ENCODE results near the gene P2RY2.

GRCh38 chr11:73265278-73265810 is 47.3 kb downstream of the P2RY2 start:
- TF ChIP-seq SP1 (IDR thresholded peaks at IDR 0.05; ENCODE audit: low read depth) (no peak), POLR2A (IDR thresholded peaks at IDR 0.05; ENCODE audit: borderline replicate concordance, extremely low read depth, insufficient read depth, insufficient read length) (no peak), EZH2 (IDR thresholded peaks at IDR 0.05) (no peak), RAD21 (IDR thresholded peaks at IDR 0.05; ENCODE audit: low read depth) (no peak), POLR2AphosphoS5 (IDR thresholded peaks at IDR 0.05; ENCODE audit: low read depth, low read length) (no peak), YY1 (IDR thresholded peaks at IDR 0.05; ENCODE audit: extremely low read depth, insufficient replicate concordance, low read depth, low read length) (no peak), ZNF274 (IDR thresholded peaks at IDR 0.05; ENCODE audit: low read depth, low read length) (no peak), ATF3 (IDR thresholded peaks at IDR 0.05) (no peak), CBX3 (IDR thresholded peaks at IDR 0.05; ENCODE audit: low read depth) (no peak)
- TF ChIP-seq, protein P1, sequence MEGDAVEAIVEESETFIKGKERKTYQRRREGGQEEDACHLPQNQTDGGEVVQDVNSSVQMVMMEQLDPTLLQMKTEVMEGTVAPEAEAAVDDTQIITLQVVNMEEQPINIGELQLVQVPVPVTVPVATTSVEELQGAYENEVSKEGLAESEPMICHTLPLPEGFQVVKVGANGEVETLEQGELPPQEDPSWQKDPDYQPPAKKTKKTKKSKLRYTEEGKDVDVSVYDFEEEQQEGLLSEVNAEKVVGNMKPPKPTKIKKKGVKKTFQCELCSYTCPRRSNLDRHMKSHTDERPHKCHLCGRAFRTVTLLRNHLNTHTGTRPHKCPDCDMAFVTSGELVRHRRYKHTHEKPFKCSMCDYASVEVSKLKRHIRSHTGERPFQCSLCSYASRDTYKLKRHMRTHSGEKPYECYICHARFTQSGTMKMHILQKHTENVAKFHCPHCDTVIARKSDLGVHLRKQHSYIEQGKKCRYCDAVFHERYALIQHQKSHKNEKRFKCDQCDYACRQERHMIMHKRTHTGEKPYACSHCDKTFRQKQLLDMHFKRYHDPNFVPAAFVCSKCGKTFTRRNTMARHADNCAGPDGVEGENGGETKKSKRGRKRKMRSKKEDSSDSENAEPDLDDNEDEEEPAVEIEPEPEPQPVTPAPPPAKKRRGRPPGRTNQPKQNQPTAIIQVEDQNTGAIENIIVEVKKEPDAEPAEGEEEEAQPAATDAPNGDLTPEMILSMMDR (IDR thresholded peaks at IDR 0.05 in 2 of 3, conservative IDR thresholded peaks at IDR 0.05 in 1 of 3; ENCODE audit: borderline replicate concordance in 1 of 3, insufficient read depth in 1 of 3, low read depth in 2 of 3, low read length in 2 of 3) = no peak
- TF ChIP-seq, protein P2, sequence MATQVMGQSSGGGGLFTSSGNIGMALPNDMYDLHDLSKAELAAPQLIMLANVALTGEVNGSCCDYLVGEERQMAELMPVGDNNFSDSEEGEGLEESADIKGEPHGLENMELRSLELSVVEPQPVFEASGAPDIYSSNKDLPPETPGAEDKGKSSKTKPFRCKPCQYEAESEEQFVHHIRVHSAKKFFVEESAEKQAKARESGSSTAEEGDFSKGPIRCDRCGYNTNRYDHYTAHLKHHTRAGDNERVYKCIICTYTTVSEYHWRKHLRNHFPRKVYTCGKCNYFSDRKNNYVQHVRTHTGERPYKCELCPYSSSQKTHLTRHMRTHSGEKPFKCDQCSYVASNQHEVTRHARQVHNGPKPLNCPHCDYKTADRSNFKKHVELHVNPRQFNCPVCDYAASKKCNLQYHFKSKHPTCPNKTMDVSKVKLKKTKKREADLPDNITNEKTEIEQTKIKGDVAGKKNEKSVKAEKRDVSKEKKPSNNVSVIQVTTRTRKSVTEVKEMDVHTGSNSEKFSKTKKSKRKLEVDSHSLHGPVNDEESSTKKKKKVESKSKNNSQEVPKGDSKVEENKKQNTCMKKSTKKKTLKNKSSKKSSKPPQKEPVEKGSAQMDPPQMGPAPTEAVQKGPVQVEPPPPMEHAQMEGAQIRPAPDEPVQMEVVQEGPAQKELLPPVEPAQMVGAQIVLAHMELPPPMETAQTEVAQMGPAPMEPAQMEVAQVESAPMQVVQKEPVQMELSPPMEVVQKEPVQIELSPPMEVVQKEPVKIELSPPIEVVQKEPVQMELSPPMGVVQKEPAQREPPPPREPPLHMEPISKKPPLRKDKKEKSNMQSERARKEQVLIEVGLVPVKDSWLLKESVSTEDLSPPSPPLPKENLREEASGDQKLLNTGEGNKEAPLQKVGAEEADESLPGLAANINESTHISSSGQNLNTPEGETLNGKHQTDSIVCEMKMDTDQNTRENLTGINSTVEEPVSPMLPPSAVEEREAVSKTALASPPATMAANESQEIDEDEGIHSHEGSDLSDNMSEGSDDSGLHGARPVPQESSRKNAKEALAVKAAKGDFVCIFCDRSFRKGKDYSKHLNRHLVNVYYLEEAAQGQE (IDR thresholded peaks at IDR 0.05; ENCODE audit: low read depth) = no peak

Data from HCT116 (cell line).